VCaP (cell line): ENCODE results near the gene NAA25.
"Not testable (repeated sequence)": the region's sequence is repeated elsewhere in the genome, so short reads cannot be mapped to it uniquely, and the experiment has no call there.

Experiments used
- H3K27ac ChIP-seq: fragments of 450-650 bp; 2 replicates; pipeline ENCODE4 v1.5.1; 2017
- CTCF ChIP-seq: fragments of 450-650 bp; conservative IDR thresholded peaks from 2 replicates; pipeline ENCODE4 v1.5.1; 2017; ENCODE audit warnings: mild to moderate bottlenecking, moderate library complexity

NAA25 gene

GRCh38 chr12:112008918-112009317 is 99.7 kb downstream of the NAA25 start:
- TF ChIP-seq CTCF: no peak
- peak overlapping the region; percentile 70 for H3K27ac ChIP-seq

DNA sequence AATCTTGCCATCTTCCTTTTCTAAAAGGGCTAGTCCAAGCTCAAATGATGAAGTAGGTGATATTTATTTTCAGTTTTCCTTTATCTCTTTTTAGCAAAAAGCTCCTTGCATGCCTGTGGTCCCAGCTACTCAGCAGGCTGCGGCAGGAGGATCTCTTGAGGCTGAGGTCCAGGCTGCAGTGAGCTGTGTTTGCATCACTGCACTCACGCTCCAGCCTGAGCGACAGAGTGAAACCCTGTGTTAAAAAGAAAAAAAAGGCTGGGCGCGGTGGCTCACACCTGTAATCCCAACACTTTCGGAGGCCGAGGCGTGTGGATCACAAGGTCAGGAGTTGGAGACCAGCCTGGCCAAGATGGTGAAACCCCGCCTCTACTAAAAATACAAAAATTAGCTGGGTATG is 100.6 kb downstream of the NAA25 start:
- H3K27ac ChIP-seq: peak overlapping the region; percentile 70
- no peak for TF ChIP-seq CTCF

DNA sequence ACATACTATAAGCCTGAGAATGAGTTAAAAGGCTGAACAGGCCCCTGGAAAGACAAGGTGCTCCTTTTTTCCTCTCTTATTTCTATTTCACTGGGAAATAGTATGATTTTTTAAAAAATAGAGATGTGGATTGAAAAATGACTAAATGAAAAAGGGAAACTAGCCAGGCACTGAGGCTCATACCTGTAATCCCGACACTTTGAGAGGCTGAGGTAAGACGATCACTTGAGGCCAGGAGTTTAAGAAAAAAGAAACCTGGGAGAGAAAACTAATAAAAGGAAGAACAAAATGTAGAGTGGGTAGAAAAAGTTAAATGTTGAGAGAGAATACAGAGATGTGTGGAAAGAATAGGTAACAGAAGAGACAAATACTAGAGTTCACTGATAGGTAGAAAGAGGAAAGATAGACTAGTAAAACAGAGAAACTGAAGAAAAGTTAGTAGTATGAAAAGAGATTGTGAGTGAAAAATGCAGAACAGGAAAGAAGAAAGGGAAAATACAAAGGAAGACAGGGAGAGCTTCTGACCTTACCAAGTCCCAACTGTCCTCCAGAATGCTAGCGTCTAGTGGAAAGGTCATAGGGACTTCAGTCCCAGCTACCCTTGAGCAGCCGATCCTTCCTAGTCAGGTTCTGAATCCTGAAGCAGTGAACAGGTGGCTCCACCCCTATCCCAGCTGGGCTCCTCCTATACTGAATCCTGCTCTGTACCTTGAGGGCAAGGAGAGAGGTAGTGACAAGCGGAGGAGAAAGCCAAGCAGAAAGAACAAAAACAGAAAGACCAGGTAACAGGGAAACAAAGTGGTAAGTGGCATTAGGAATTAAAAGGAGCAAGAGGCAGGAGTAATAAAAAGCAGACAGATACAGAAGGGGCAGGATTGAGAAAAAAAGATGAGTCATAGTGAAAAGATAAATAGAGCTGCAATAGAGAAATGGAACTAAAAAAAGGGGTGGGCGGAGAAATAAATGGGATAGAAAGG is 102.9 kb downstream of the NAA25 start:
- H3K27ac ChIP-seq: no peak overlapping the region

DNA sequence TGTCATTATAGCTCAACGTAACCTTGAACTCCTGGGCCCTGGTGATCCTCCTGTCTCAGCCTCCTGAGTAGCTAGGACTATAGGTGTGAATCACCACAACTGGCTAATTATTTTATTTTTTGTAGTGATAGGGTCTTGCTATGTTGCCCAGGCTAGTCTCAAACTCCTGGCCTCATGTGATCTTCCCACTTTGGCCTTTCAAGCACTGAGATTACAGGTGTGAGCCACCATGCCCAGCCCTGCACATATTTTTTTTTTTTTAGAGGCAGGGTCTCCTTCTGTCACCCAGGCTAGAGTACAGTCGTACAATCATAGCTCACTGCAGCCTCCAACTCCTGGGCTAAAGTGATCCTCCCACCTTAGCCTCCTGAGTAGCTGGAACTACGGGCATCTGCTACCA is 104.5 kb downstream of the NAA25 start:
- no peak for TF ChIP-seq CTCF
- no peak overlapping the region for H3K27ac ChIP-seq

More for the DNA sequence above, 102.9 kb downstream of the NAA25 start:
- no peak for TF ChIP-seq CTCF

GRCh38 chr12:112001576-112001975 is 107.0 kb downstream of the NAA25 start:
- no peak for TF ChIP-seq CTCF
- peak overlapping the region; percentile 19 for H3K27ac ChIP-seq

- no peak for TF ChIP-seq CTCF
- peak overlapping the region; percentile 19 for H3K27ac ChIP-seq
These were observed 107.8 kb downstream of the NAA25 start for GRCh38 chr12:112000820-112001219.

DNA sequence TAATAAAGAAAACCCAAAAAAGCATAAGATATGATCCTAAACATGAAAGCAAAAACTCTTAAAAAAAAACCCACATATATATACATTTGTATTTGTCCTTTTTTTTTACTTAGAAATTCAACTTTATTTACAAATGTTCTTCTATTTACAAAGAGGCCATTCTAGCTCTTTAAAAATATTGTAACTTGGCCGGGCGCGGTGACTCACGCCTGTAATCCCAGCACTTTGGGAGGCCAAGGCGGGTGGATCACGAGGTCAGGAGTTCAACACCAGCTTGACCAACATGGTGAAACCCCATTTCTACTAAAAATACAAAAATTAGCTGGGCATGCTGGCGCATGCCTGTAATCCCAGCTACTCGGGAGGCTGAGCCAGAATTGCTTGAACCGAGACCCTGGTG is 109.5 kb downstream of the NAA25 start:
- H3K27ac ChIP-seq: not testable (repeated sequence)

- H3K27ac ChIP-seq: no peak overlapping the region
- no peak for TF ChIP-seq CTCF
These were observed 110.6 kb downstream of the NAA25 start for GRCh38 chr12:111998015-111998414.
